SK-N-SH treated with all-trans-retinoic acid at 6 μM for 48 hours (cell line): Measurements from ENCODE around the gene ATF6.
A peak's percentile ranks its signal among the peaks of the same experiment; 100 is the strongest.

Experiments used
- ATAC-seq: fragments of 200-7000 bp; cut with Tn5 transposase; 3 replicates; pipeline ENCODE4 v1.9.1; 2020; ENCODE audit warnings: mild to moderate bottlenecking, moderate library complexity
- BACH2 ChIP-seq: fragments of 250-450 bp; sonication (Bioruptor Pico); IDR thresholded peaks from 2 replicates; pipeline ENCODE4 v1.9.0; 2021; ENCODE audit warnings: mild to moderate bottlenecking, borderline replicate concordance
- CREB5 ChIP-seq: fragments of 250-450 bp; sonication (Bioruptor Pico); IDR thresholded peaks from 2 replicates; pipeline ENCODE4 v1.5.1; 2020; ENCODE audit warnings: low read depth, mild to moderate bottlenecking, moderate library complexity
- CSDC2 ChIP-seq: fragments of 250-450 bp; sonication (Bioruptor Pico); IDR thresholded peaks from 2 replicates; pipeline ENCODE4 v1.5.0; 2020; ENCODE audit warnings: mild to moderate bottlenecking, moderate library complexity
- ESRRG ChIP-seq: fragments of 250-450 bp; sonication (Bioruptor Pico); IDR thresholded peaks from 2 replicates; pipeline ENCODE4 v1.6.1; 2021; ENCODE audit warnings: mild to moderate bottlenecking
- GLIS3 ChIP-seq: fragments of 250-450 bp; sonication (Bioruptor Pico); IDR thresholded peaks from 2 replicates; pipeline ENCODE4 v1.5.0; 2020; ENCODE audit warnings: mild to moderate bottlenecking, moderate library complexity
- ISL1 ChIP-seq: fragments of 250-450 bp; sonication (Bioruptor Pico); IDR thresholded peaks from 2 replicates; pipeline ENCODE4 v2.1.2; 2022; ENCODE audit warnings: mild to moderate bottlenecking, moderate library complexity
- OSR1 ChIP-seq: fragments of 250-450 bp; sonication (Bioruptor Pico); IDR thresholded peaks from 2 replicates; pipeline ENCODE4 v1.8.0; 2022; ENCODE audit warnings: moderate library complexity, mild to moderate bottlenecking, inconsistent platforms
- PPARA ChIP-seq: fragments of 250-450 bp; sonication (Bioruptor Pico); IDR thresholded peaks from 2 replicates; pipeline ENCODE4 v1.5.0; 2020; ENCODE audit warnings: mild to moderate bottlenecking, borderline replicate concordance
- RARB ChIP-seq: fragments of 250-450 bp; sonication (Bioruptor Pico); IDR thresholded peaks from 2 replicates; pipeline ENCODE4 v1.8.0; 2021; ENCODE audit warnings: mild to moderate bottlenecking, moderate library complexity
- SNAI2 ChIP-seq: fragments of 250-450 bp; sonication (Bioruptor Pico); IDR thresholded peaks from 2 replicates; pipeline ENCODE4 v1.5.0; 2020; ENCODE audit warnings: mild to moderate bottlenecking, moderate library complexity
- TCF4 ChIP-seq: fragments of 250-450 bp; sonication (Bioruptor Pico); IDR thresholded peaks from 2 replicates; pipeline ENCODE4 v1.8.0; 2021; ENCODE audit warnings: mild to moderate bottlenecking, moderate library complexity, borderline replicate concordance
- TOX ChIP-seq: fragments of 250-450 bp; sonication (Bioruptor Pico); IDR thresholded peaks from 2 replicates; pipeline ENCODE4 v1.8.0; 2021; ENCODE audit warnings: mild to moderate bottlenecking, moderate library complexity, borderline replicate concordance
- ZC3H10 ChIP-seq: fragments of 250-450 bp; sonication (Bioruptor Pico); IDR thresholded peaks from 2 replicates; pipeline ENCODE4 v1.5.1; 2021; ENCODE audit warnings: mild to moderate bottlenecking, moderate library complexity
- ZFP3 ChIP-seq: fragments of 250-450 bp; sonication (Bioruptor Pico); IDR thresholded peaks from 2 replicates; pipeline ENCODE4 v1.5.0; 2020; ENCODE audit warnings: mild to moderate bottlenecking, moderate library complexity
- ZFP30 ChIP-seq: fragments of 450-650 bp; formaldehyde crosslinking; IDR thresholded peaks from 2 replicates; pipeline ENCODE4 v1.5.0; 2022; ENCODE audit warnings: mild to moderate bottlenecking, moderate library complexity
- ZNF70 ChIP-seq: fragments of 450-650 bp; formaldehyde crosslinking; IDR thresholded peaks from 2 replicates; pipeline ENCODE4 v1.5.0; 2020; ENCODE audit warnings: mild to moderate bottlenecking, moderate library complexity
- ZNF8 ChIP-seq: fragments of 450-650 bp; formaldehyde crosslinking; IDR thresholded peaks from 2 replicates; pipeline ENCODE4 v1.5.0; 2020; ENCODE audit warnings: mild to moderate bottlenecking, moderate library complexity
- TF ChIP-seq, protein P1 (sequence below): fragments of 250-450 bp; sonication (Bioruptor Pico); IDR thresholded peaks from 2 replicates; pipeline ENCODE4 v1.8.0; 2020; ENCODE audit warnings: mild to moderate bottlenecking, moderate library complexity, borderline replicate concordance
- TF ChIP-seq, protein P2 (sequence below): fragments of 250-450 bp; sonication (Bioruptor Pico); IDR thresholded peaks from 2 replicates; pipeline ENCODE4 v1.8.0; 2021; ENCODE audit warnings: low read depth, mild to moderate bottlenecking, moderate library complexity, borderline replicate concordance
- TF ChIP-seq, protein P3 (sequence below): fragments of 250-450 bp; sonication (Bioruptor Pico); IDR thresholded peaks from 2 replicates; pipeline ENCODE4 v1.5.1; 2021; ENCODE audit warnings: mild to moderate bottlenecking, moderate library complexity
- TF ChIP-seq, protein P4 (sequence below): fragments of 250-450 bp; sonication (Bioruptor Pico); IDR thresholded peaks from 2 replicates; pipeline ENCODE4 v1.5.0; 2020; ENCODE audit warnings: mild to moderate bottlenecking, moderate library complexity

ATF6 gene

GRCh38 chr1:161954466-161954865 is 188.3 kb downstream of the ATF6 start (continued):
- no peak for TF ChIP-seq PPARA (CRISPR knock-in tag)
- no peak for TF ChIP-seq ESRRG (CRISPR knock-in tag)
- TF ChIP-seq GLIS3: no peak

- no peak for TF ChIP-seq PPARA (CRISPR knock-in tag)
- TF ChIP-seq TCF4: no peak
- TF ChIP-seq CSDC2 (CRISPR knock-in tag): no peak
- TF ChIP-seq ZFP3 (CRISPR knock-in tag): no peak
- TF ChIP-seq ZNF8 (CRISPR knock-in tag): no peak
- TF ChIP-seq, protein P1, sequence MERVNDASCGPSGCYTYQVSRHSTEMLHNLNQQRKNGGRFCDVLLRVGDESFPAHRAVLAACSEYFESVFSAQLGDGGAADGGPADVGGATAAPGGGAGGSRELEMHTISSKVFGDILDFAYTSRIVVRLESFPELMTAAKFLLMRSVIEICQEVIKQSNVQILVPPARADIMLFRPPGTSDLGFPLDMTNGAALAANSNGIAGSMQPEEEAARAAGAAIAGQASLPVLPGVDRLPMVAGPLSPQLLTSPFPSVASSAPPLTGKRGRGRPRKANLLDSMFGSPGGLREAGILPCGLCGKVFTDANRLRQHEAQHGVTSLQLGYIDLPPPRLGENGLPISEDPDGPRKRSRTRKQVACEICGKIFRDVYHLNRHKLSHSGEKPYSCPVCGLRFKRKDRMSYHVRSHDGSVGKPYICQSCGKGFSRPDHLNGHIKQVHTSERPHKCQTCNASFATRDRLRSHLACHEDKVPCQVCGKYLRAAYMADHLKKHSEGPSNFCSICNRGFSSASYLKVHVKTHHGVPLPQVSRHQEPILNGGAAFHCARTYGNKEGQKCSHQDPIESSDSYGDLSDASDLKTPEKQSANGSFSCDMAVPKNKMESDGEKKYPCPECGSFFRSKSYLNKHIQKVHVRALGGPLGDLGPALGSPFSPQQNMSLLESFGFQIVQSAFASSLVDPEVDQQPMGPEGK (CRISPR knock-in tag): no peak
- no peak for TF ChIP-seq SNAI2 (CRISPR knock-in tag)
- TF ChIP-seq GLIS3: no peak
- TF ChIP-seq, protein P2, sequence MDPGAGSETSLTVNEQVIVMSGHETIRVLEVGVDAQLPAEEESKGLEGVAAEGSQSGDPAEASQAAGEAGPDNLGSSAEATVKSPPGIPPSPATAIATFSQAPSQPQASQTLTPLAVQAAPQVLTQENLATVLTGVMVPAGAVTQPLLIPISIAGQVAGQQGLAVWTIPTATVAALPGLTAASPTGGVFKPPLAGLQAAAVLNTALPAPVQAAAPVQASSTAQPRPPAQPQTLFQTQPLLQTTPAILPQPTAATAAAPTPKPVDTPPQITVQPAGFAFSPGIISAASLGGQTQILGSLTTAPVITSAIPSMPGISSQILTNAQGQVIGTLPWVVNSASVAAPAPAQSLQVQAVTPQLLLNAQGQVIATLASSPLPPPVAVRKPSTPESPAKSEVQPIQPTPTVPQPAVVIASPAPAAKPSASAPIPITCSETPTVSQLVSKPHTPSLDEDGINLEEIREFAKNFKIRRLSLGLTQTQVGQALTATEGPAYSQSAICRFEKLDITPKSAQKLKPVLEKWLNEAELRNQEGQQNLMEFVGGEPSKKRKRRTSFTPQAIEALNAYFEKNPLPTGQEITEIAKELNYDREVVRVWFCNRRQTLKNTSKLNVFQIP (CRISPR knock-in tag): no peak
- no peak for TF ChIP-seq ZNF70 (CRISPR knock-in tag)
- TF ChIP-seq ZC3H10 (CRISPR knock-in tag): no peak
- no peak for TF ChIP-seq OSR1 (CRISPR knock-in tag)
- ATAC-seq: peak; percentile 26
These were observed 189.5 kb downstream of the ATF6 start for GRCh38 chr1:161955606-161956005.

- TF ChIP-seq OSR1 (CRISPR knock-in tag) (no peak), ZC3H10 (CRISPR knock-in tag) (0 out of 2 replicates have a peak, but pooled peaks have one; percentile 41), PPARA (CRISPR knock-in tag) (no peak), RARB (CRISPR knock-in tag) (0 out of 2 replicates have a peak, but pooled peaks have one; percentile 5), BACH2 (CRISPR knock-in tag) (no peak), ISL1 (no peak), CREB5 (CRISPR knock-in tag) (no peak), TOX (CRISPR knock-in tag) (peak; percentile 79)
- TF ChIP-seq, protein P1 (CRISPR knock-in tag): no peak
- TF ChIP-seq, protein P3, sequence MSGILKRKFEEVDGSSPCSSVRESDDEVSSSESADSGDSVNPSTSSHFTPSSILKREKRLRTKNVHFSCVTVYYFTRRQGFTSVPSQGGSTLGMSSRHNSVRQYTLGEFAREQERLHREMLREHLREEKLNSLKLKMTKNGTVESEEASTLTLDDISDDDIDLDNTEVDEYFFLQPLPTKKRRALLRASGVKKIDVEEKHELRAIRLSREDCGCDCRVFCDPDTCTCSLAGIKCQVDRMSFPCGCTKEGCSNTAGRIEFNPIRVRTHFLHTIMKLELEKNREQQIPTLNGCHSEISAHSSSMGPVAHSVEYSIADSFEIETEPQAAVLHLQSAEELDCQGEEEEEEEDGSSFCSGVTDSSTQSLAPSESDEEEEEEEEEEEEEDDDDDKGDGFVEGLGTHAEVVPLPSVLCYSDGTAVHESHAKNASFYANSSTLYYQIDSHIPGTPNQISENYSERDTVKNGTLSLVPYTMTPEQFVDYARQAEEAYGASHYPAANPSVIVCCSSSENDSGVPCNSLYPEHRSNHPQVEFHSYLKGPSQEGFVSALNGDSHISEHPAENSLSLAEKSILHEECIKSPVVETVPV (CRISPR knock-in tag): no peak
- peak; percentile 83 for ATAC-seq
These were observed 190.0 kb downstream of the ATF6 start for GRCh38 chr1:161956097-161956496.

DNA sequence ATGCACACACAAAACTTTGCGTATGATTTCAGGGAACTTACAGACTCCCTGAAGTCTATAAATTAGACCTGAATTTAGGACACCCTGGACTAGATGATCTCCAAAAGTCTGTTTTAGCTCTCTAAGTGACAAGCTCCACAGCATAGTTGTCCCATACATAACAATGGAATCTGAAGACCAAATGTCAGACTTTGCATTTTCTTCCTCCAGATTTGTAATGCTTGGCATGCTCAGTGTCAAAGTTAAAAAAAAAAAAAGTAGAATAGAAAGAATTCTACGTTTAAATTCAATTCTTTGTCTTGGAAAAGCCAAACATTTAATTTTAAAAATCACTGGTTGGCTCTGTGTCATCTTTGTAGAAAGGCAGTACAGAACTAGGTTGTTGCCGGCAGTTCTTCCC is 190.8 kb downstream of the ATF6 start:
- 0 out of 3 replicates have a peak, but pooled peaks have one; percentile 3 for ATAC-seq
- TF ChIP-seq, protein P3 (CRISPR knock-in tag): no peak
- TF ChIP-seq ZC3H10 (CRISPR knock-in tag) (no peak), CSDC2 (CRISPR knock-in tag) (no peak), ZFP3 (CRISPR knock-in tag) (no peak), TOX (CRISPR knock-in tag) (no peak), BACH2 (CRISPR knock-in tag) (no peak), ZFP30 (no peak), SNAI2 (CRISPR knock-in tag) (no peak), ISL1 (no peak)
- TF ChIP-seq, protein P1 (CRISPR knock-in tag): no peak
- TF ChIP-seq, protein P4, sequence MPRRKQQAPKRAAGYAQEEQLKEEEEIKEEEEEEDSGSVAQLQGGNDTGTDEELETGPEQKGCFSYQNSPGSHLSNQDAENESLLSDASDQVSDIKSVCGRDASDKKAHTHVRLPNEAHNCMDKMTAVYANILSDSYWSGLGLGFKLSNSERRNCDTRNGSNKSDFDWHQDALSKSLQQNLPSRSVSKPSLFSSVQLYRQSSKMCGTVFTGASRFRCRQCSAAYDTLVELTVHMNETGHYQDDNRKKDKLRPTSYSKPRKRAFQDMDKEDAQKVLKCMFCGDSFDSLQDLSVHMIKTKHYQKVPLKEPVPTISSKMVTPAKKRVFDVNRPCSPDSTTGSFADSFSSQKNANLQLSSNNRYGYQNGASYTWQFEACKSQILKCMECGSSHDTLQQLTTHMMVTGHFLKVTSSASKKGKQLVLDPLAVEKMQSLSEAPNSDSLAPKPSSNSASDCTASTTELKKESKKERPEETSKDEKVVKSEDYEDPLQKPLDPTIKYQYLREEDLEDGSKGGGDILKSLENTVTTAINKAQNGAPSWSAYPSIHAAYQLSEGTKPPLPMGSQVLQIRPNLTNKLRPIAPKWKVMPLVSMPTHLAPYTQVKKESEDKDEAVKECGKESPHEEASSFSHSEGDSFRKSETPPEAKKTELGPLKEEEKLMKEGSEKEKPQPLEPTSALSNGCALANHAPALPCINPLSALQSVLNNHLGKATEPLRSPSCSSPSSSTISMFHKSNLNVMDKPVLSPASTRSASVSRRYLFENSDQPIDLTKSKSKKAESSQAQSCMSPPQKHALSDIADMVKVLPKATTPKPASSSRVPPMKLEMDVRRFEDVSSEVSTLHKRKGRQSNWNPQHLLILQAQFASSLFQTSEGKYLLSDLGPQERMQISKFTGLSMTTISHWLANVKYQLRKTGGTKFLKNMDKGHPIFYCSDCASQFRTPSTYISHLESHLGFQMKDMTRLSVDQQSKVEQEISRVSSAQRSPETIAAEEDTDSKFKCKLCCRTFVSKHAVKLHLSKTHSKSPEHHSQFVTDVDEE (CRISPR knock-in tag): no peak
